Cardiac muscle cell (in vitro differentiated cells and primary cell): Measurements from ENCODE around the gene INPP5A. TPM values are rescaled to one million over a fixed set of nuclear protein-coding genes. Genes with fewer than 3 reads are reported as not detected.

ENCODE experiments used
- DNase-seq, 2 donors: peaks; one replicate each; pipeline versions ENCODE4 v3.0.0 to v3.0.0-alpha.2; 2010 to 2017; ENCODE audit warnings: low read depth in 1 of 2, low spot score in 1 of 2
- H3K27ac ChIP-seq: fragments of 200-600 bp; sonication (generic); 2 replicates; pipeline ENCODE4 v1.5.1; 2016
- H3K27me3 ChIP-seq: fragments of 200-600 bp; sonication (generic); 2 replicates; pipeline ENCODE4 v1.6.0; 2016; ENCODE audit warnings: control low read depth
- H3K36me3 ChIP-seq: fragments of 200-600 bp; sonication (generic); 2 replicates; pipeline ENCODE4 v1.5.1; 2016; ENCODE audit warnings: control low read depth
- H3K4me1 ChIP-seq: fragments of 200-600 bp; sonication (generic); 2 replicates; pipeline ENCODE4 v1.8.1; 2017; ENCODE audit warnings: low read depth, mild to moderate bottlenecking, mixed run types
- H3K4me3 ChIP-seq: fragments of 200-600 bp; sonication (generic); 2 replicates; pipeline ENCODE4 v1.5.1; 2016; ENCODE audit warnings: mild to moderate bottlenecking
- H3K9me3 ChIP-seq: fragments of 200-600 bp; sonication (generic); 2 replicates; pipeline ENCODE4 v1.5.1; 2017; ENCODE audit warnings: low read depth, mild to moderate bottlenecking, control low read depth
- CTCF ChIP-seq: IDR thresholded peaks from 2 replicates; pipeline ENCODE4 v1.5.1; 2012; ENCODE audit warnings: low read depth, mild to moderate bottlenecking, low read length
- polyA plus RNA-seq: library from polyadenylated mRNA; unstranded; fragments of >200 nt; fragmentation: Nextera tagmentation; extraction: Ambion mirVana; gene quantifications from 2 replicates; pipeline ENCODE4 v1.2.1, GENCODE V29; 2016
- total RNA-seq: library from RNA; depleted of rRNA; stranded (reverse); fragments of >200 nt; gene quantifications from 2 replicates; pipeline ENCODE4 v1.2.3, GENCODE V29; 2016

INPP5A gene
- total and polyA plus RNA-seq, 2 experiments from 2014 or later: 87.0 to 90.4 TPM

GRCh38 chr10:132606031-132606491 lies 68.5 kb downstream of the INPP5A start:
- Histone ChIP-seq H3K4me3 (no peak overlapping the region), H3K27me3 (no peaks in the 10 kb centered on the region), H3K36me3 (no peaks in the 10 kb centered on the region), H3K4me1 (peaks cover 15% of the 10 kb centered on the region), H3K27ac (no peak overlapping the region), H3K9me3 (no peaks in the 10 kb centered on the region)
- TF ChIP-seq CTCF: no peak
- no peak for DNase-seq

GRCh38 chr10:132606536-132607316 lies 69.1 kb downstream of the INPP5A start:
- Histone ChIP-seq H3K36me3 (no peaks in the 10 kb centered on the region), H3K27ac (peak overlapping the region; percentile 71), H3K27me3 (no peaks in the 10 kb centered on the region), H3K4me3 (no peak overlapping the region), H3K4me1 (peaks cover 15% of the 10 kb centered on the region), H3K9me3 (no peaks in the 10 kb centered on the region)
- TF ChIP-seq CTCF: no peak
- peak; percentile 57 to 77 for DNase-seq

GRCh38 chr10:132607491-132607890 lies 69.9 kb downstream of the INPP5A start:
- Histone ChIP-seq H3K27me3 (no peaks in the 10 kb centered on the region), H3K27ac (peak overlapping the region; percentile 71), H3K9me3 (no peaks in the 10 kb centered on the region), H3K36me3 (no peaks in the 10 kb centered on the region), H3K4me3 (no peak overlapping the region), H3K4me1 (peaks cover 15% of the 10 kb centered on the region)
- DNase-seq: no peak
- no peak for TF ChIP-seq CTCF

- H3K27me3 ChIP-seq: no peaks in the 10 kb centered on the region
- peaks cover 15% of the 10 kb centered on the region for H3K4me1 ChIP-seq
- H3K9me3 ChIP-seq: no peaks in the 10 kb centered on the region
- no peak overlapping the region for H3K27ac ChIP-seq
- no peak for DNase-seq
- no peak for TF ChIP-seq CTCF
- no peaks in the 10 kb centered on the region for H3K36me3 ChIP-seq
- H3K4me3 ChIP-seq: no peak overlapping the region
Measured at GRCh38 chr10:132607961-132608495, 70.4 kb downstream of the INPP5A start.

- no peak for TF ChIP-seq CTCF
- Histone ChIP-seq H3K27ac (no peak overlapping the region), H3K4me3 (no peak overlapping the region), H3K27me3 (no peaks in the 10 kb centered on the region), H3K9me3 (no peaks in the 10 kb centered on the region), H3K4me1 (peaks cover 15% of the 10 kb centered on the region), H3K36me3 (no peaks in the 10 kb centered on the region)
- DNase-seq: no peak
Measured at GRCh38 chr10:132608511-132609195, 71.1 kb downstream of the INPP5A start.
